Head of caudate nucleus (tissue), 42 donors: ENCODE measurements around the gene PHF12.
"Not testable (repeated sequence)": the region's sequence is repeated elsewhere in the genome, so short reads cannot be mapped to it uniquely, and the experiment has no call there.

Experiments used
- DNase-seq, 42 donors: peaks; one replicate each; pipeline versions ENCODE4 v3.0.0 to v3.0.0-alpha.2; 2020 to 2021; ENCODE audit warnings: mixed read lengths in 7 of 42
- intact Hi-C: fragments of 100-400 bp; cut with DNase I; formaldehyde crosslinking; loops from one replicate; pipeline ENCODE4 v1.15.0; 2022

PHF12 gene

GRCh38 chr17:28944862-28945741, 6.2 kb downstream of the PHF12 start:
- intact Hi-C loops, result loop anchor here (5.0 kb wide), 1 partner anchor 43 kb away; the partner anchor contains the start of gene DHRS13
- peak in 1 of 42 donors; percentile 6 for DNase-seq

GRCh38 chr17:28944343-28944742, 7.0 kb downstream of the PHF12 start:
- intact Hi-C loops, result no loop called here
- DNase-seq, result no peak

- intact Hi-C loops, result no loop called here
- no peak for DNase-seq
Measured at GRCh38 chr17:28942925-28943324, 8.4 kb downstream of the PHF12 start.

GRCh38 chr17:28941251-28941650, 10.1 kb downstream of the PHF12 start:
- DNase-seq, result no peak
- intact Hi-C loops, result no loop called here

- intact Hi-C loops, result no loop called here
- DNase-seq, result peak in 6 of 42 donors; percentile 5 to 51 (median 26)
Measured at GRCh38 chr17:28940675-28941074, 10.6 kb downstream of the PHF12 start.

GRCh38 chr17:28940142-28940541, 11.2 kb downstream of the PHF12 start:
- intact Hi-C loops, result no loop called here
- no peak for DNase-seq

GRCh38 chr17:28938552-28938951, 12.8 kb downstream of the PHF12 start:
- DNase-seq, result peak in 17 of 42 donors; percentile 14 to 79 (median 56)
- intact Hi-C loops, result no loop called here

- intact Hi-C loops, result no loop called here
- peak in 20 of 42 donors; percentile 37 to 82 (median 56) for DNase-seq
Measured at GRCh38 chr17:28937044-28937729, 14.1 kb downstream of the PHF12 start.

- no peak for DNase-seq
- intact Hi-C loops, result no loop called here
Measured at GRCh38 chr17:28935744-28936460, 15.4 kb downstream of the PHF12 start.

GRCh38 chr17:28934508-28934907, 16.8 kb downstream of the PHF12 start:
- intact Hi-C loops, DNase-seq: not testable (repeated sequence)

- intact Hi-C loops, result no loop called here
Measured at GRCh38 chr17:28929787-28930186, 21.5 kb downstream of the PHF12 start.

GRCh38 chr17:28928061-28928460, 23.3 kb downstream of the PHF12 start:
- no peak for DNase-seq
- intact Hi-C loops, result no loop called here

More at GRCh38 chr17:28929787-28930186, 21.5 kb downstream of the PHF12 start:
- DNase-seq, result no peak

GRCh38 chr17:28926786-28927185, 24.5 kb downstream of the PHF12 start:
- no peak for DNase-seq
- intact Hi-C loops, result no loop called here

GRCh38 chr17:28926366-28926765, 25.0 kb downstream of the PHF12 start:
- DNase-seq, result no peak
- intact Hi-C loops, result no loop called here

- intact Hi-C loops, result no loop called here
- no peak for DNase-seq
Measured at GRCh38 chr17:28925912-28926365, 25.4 kb downstream of the PHF12 start.

GRCh38 chr17:28920201-28920600, 31.1 kb downstream of the PHF12 start:
- no peak for DNase-seq
- intact Hi-C loops, result no loop called here

GRCh38 chr17:28918295-28918694, 33.0 kb downstream of the PHF12 start:
- intact Hi-C loops, result loop anchor here (10.0 kb wide), 1 partner anchor 153 kb away; no protein-coding TSS in a partner anchor
- no peak for DNase-seq

GRCh38 chr17:28917465-28917864, 33.9 kb downstream of the PHF12 start:
- DNase-seq, result no peak
- intact Hi-C loops, result loop anchor here (10.0 kb wide), 1 partner anchor 153 kb away; no protein-coding TSS in a partner anchor

- intact Hi-C loops, result loop anchor here (10.0 kb wide), 1 partner anchor 152 kb away; no protein-coding TSS in a partner anchor
- DNase-seq, result no peak
Measured at GRCh38 chr17:28917029-28917428, 34.3 kb downstream of the PHF12 start.
